AG04450 (cell line): ENCODE results near the gene SH3BGRL3. TPM values are rescaled to one million over a fixed set of nuclear protein-coding genes. Genes with fewer than 3 reads are reported as not detected.
"Not testable (repeated sequence)": the region's sequence is repeated elsewhere in the genome, so short reads cannot be mapped to it uniquely, and the experiment has no call there.

ENCODE experiments used
- CTCF ChIA-PET: fragments of 300-600, 350-600 bp; formaldehyde crosslinking; extraction: SDS; loops from one replicate; lab custom pipeline; 2022; ENCODE audit warnings: antibody characterized with exemption, inconsistent platforms; lab: Charles Lee
- POLR2A ChIA-PET: fragments of 350-600 bp; formaldehyde crosslinking; extraction: SDS; loops from one replicate; lab custom pipeline; 2021; ENCODE audit warnings: antibody characterized with exemption, inconsistent platforms; lab: Yijun Ruan, JAX
- DNase-seq: peaks from one replicate; pipeline ENCODE4 v3.0.0-alpha.2; 2011; ENCODE audit warnings: low read depth, low spot score
- H3K27ac ChIP-seq: one replicate; pipeline ENCODE4 v1.5.1; 2012; ENCODE audit warnings: low read depth, low read length, control low read depth
- H3K27me3 ChIP-seq: one replicate; pipeline ENCODE4 v1.6.0; 2012; ENCODE audit warnings: low read length; ENCODE audit not compliant: control insufficient read depth, insufficient read depth
- H3K4me3 ChIP-seq: 2 replicates; pipeline ENCODE4 v1.5.1; 2011; ENCODE audit warnings: mild to moderate bottlenecking, low read depth, low read length, control low read depth
- H3K9me3 ChIP-seq: 2 replicates; pipeline ENCODE4 v1.5.1; 2012; ENCODE audit warnings: low read length; ENCODE audit not compliant: control insufficient read depth, insufficient read depth
- CTCF ChIP-seq: IDR thresholded peaks from 2 replicates; pipeline ENCODE4 v1.5.1; 2011; ENCODE audit warnings: low read depth, low read length, control low read depth, inconsistent platforms
- polyA plus RNA-seq: library from polyadenylated mRNA; depleted of rRNA; stranded (reverse); fragments of >200 nt; gene quantifications from 2 replicates; pipeline ENCODE4 v1.2.3, GENCODE V29; 2011

SH3BGRL3 gene
- polyA plus RNA-seq, 1 experiment = 307 TPM

GRCh38 chr1:26323382-26323781 lies 43.5 kb downstream of the SH3BGRL3 start:
- Histone ChIP-seq H3K4me3 (no peak overlapping the region), H3K9me3 (no peaks in the 10 kb centered on the region), H3K27ac (no peak overlapping the region), H3K27me3 (peaks cover 4% of the 10 kb centered on the region)
- DNase-seq = no peak
- ChIA-PET CTCF (interaction anchor here (1.5 to 5.5 kb wide), 2 partner anchors 39 to 47 kb away, joined by 3 to 62 read pairs; no protein-coding TSS in a partner anchor), POLR2A (no interaction called here)
- TF ChIP-seq CTCF = no peak

- ChIA-PET POLR2A (no interaction called here), CTCF (no interaction called here)
- Histone ChIP-seq H3K4me3 (no peak overlapping the region), H3K27ac (no peak overlapping the region), H3K9me3 (no peaks in the 10 kb centered on the region), H3K27me3 (peaks cover 4% of the 10 kb centered on the region)
- no peak for DNase-seq
- TF ChIP-seq CTCF = no peak
These were observed 44.7 kb downstream of the SH3BGRL3 start for GRCh38 chr1:26324550-26324949.

GRCh38 chr1:26327956-26328362 lies 48.1 kb downstream of the SH3BGRL3 start:
- no peak for DNase-seq
- Histone ChIP-seq H3K27ac (no peak overlapping the region), H3K27me3 (peaks cover 6% of the 10 kb centered on the region), H3K4me3 (no peak overlapping the region), H3K9me3 (no peaks in the 10 kb centered on the region)
- POLR2A ChIA-PET = no interaction called here
- CTCF ChIA-PET = interaction anchor here (0.6 kb wide), 1 partner anchor 124 kb away, joined by 3 read pairs; no protein-coding TSS in a partner anchor
- TF ChIP-seq CTCF = no peak

GRCh38 chr1:26328597-26328996 lies 48.7 kb downstream of the SH3BGRL3 start:
- no peak for DNase-seq
- H3K27me3 ChIP-seq = peaks cover 8% of the 10 kb centered on the region
- CTCF ChIA-PET = no interaction called here
- no peak overlapping the region for H3K27ac ChIP-seq
- POLR2A ChIA-PET = no interaction called here
- H3K9me3 ChIP-seq = no peaks in the 10 kb centered on the region
- no peak for TF ChIP-seq CTCF
- H3K4me3 ChIP-seq = no peak overlapping the region

- H3K9me3 ChIP-seq, H3K4me3 ChIP-seq, DNase-seq, H3K27ac ChIP-seq: not testable (repeated sequence)
- H3K27me3 ChIP-seq = peaks cover 11% of the 10 kb centered on the region
- ChIA-PET POLR2A (interaction anchor here (0.7 kb wide), 1 partner anchor 17 kb away, joined by 4 read pairs; no protein-coding TSS in a partner anchor), CTCF (interaction anchor here (0.7 to 1.5 kb wide), 2 partner anchors 8 to 1164 kb away, joined by 4 to 5 read pairs; no protein-coding TSS in a partner anchor)
These were observed 49.5 kb downstream of the SH3BGRL3 start for GRCh38 chr1:26329380-26329779.
